ENCODE results near the gene LOXL3. TPM values are rescaled to one million over a fixed set of nuclear protein-coding genes. Genes with fewer than 3 reads are reported as not detected.

LOXL3 gene
- total and polyA plus RNA-seq, 2 of the 8 experiments (the other 6 are each of a cell fraction or from before 2014, with no cell fraction given) = 22.4 to 27.2 TPM

GRCh38 chr2:74581463-74581862, 27.7 kb upstream of the LOXL3 start:
- H3K9ac ChIP-seq (replicated peaks in 1 of 4; ENCODE audit: extremely low read depth in 1 of 4, low read depth in 3 of 4, low read length in 3 of 4) = no peak overlapping the region
- WGBS, 2 experiments (ENCODE audit: extremely low coverage in 1 of 2, insufficient coverage in 1 of 2, insufficient read length in 1 of 2, insufficient replicate concordance in 2 of 2, low coverage in 1 of 2, low lambda C conversion rate in 2 of 2, missing lambda C conversion rate in 1 of 2) = 88% methylated on average over 3 of the region's 3 CpGs; no CpG with 5 or more reads in 1 of the 2 experiments
- DNase-seq (ENCODE audit: low read depth in 1 of 2, low spot score in 2 of 2) (no peak), FAIRE-seq (no peak)
- no peak overlapping the region for H4K91ac ChIP-seq (replicated peaks; ENCODE audit: insufficient read length, low read length)
- H2BK20ac ChIP-seq (ENCODE audit: low read length) = no peak overlapping the region
- H3K4me2 ChIP-seq (ENCODE audit: insufficient read depth in 1 of 2, low read depth in 2 of 2, low read length in 2 of 2) = no peak overlapping the region
- no peaks in the 10 kb centered on the region for H3K9me3 ChIP-seq (ENCODE audit: insufficient read depth in 2 of 2, low read depth in 1 of 2, low read length in 1 of 2)
- H3K27me3 ChIP-seq (replicated peaks in 1 of 4; ENCODE audit: control insufficient read depth in 3 of 4, extremely low read depth in 1 of 4, insufficient read depth in 3 of 4, low read length in 3 of 4) = no peaks in the 10 kb centered on the region
- H3K18ac ChIP-seq (ENCODE audit: extremely low read depth, low read length) = no peak overlapping the region
- H2AFZ ChIP-seq (ENCODE audit: low read length) = no peak overlapping the region
- no peaks in the 10 kb centered on the region for H4K20me1 ChIP-seq (replicated peaks in 1 of 2; ENCODE audit: control insufficient read depth in 1 of 2, insufficient read depth in 2 of 2, low read length in 2 of 2)
- no peaks in the 10 kb centered on the region for H3K36me3 ChIP-seq (ENCODE audit: control insufficient read depth in 2 of 4, insufficient read depth in 4 of 4, low read length in 3 of 4)
- no peak overlapping the region for H2BK12ac ChIP-seq (ENCODE audit: low read depth, low read length)
- H3K56ac ChIP-seq (replicated peaks; ENCODE audit: insufficient read length, low read depth, low read length) = no peak overlapping the region
- ChIA-PET POLR2A (ENCODE audit: partially characterized antibody) (no interaction called here), CTCF (ENCODE audit: partially characterized antibody) (no interaction called here)
- H3K79me1 ChIP-seq (ENCODE audit: low read depth, low read length) = no peaks in the 10 kb centered on the region
- TF ChIP-seq RAD21 (IDR thresholded peaks at IDR 0.05 in 1 of 2, conservative IDR thresholded peaks at IDR 0.05 in 1 of 2; ENCODE audit: low read depth in 2 of 2, low read length in 2 of 2) = no peak
- TF ChIP-seq CHD2 (IDR thresholded peaks at IDR 0.05; ENCODE audit: low read length) = no peak
- no peak for TF ChIP-seq CHD1 (IDR thresholded peaks at IDR 0.05; ENCODE audit: low read depth, low read length)
- TF ChIP-seq EZH2 (IDR thresholded peaks at IDR 0.05; ENCODE audit: low read depth, low read length, severe bottlenecking) = no peak
- no peak for TF ChIP-seq RFX5 (IDR thresholded peaks at IDR 0.05; ENCODE audit: borderline replicate concordance, low read depth, low read length)
- no peak for TF ChIP-seq PHF8 (conservative IDR thresholded peaks at IDR 0.05; ENCODE audit: low read depth, low read length)
- no peak for TF ChIP-seq YY1 (IDR thresholded peaks at IDR 0.05; ENCODE audit: low read depth, low read length)
- TF ChIP-seq ATF2 (IDR thresholded peaks at IDR 0.05; ENCODE audit: low read length) = no peak
- no peak for TF ChIP-seq SP1 (IDR thresholded peaks at IDR 0.05; ENCODE audit: low read depth, low read length)
- TF ChIP-seq RXRA (IDR thresholded peaks at IDR 0.05; ENCODE audit: insufficient read depth, low read depth, low read length) = no peak
- TF ChIP-seq CBX8 (IDR thresholded peaks at IDR 0.05; ENCODE audit: borderline replicate concordance, low read depth, low read length) = no peak
- TF ChIP-seq BRCA1 (IDR thresholded peaks at IDR 0.05; ENCODE audit: low read depth, low read length) = no peak
- H3K14ac ChIP-seq (ENCODE audit: insufficient read length) = no peak overlapping the region
- no peak overlapping the region for H2BK120ac ChIP-seq (replicated peaks; ENCODE audit: low read depth, low read length)
- no peak overlapping the region for H2AK5ac ChIP-seq (ENCODE audit: low read depth, low read length)
- H3K4ac ChIP-seq (replicated peaks; ENCODE audit: insufficient read length, low read depth, low read length) = no peak overlapping the region
- H2BK15ac ChIP-seq (ENCODE audit: low read length) = no peak overlapping the region
- H4K8ac ChIP-seq (ENCODE audit: extremely low read depth, insufficient read depth, low read length) = no peak overlapping the region
- no peaks in the 10 kb centered on the region for H3K79me2 ChIP-seq (ENCODE audit: control insufficient read depth in 1 of 2, insufficient read depth in 2 of 2, low read length in 2 of 2)
- H3K4me1 ChIP-seq (replicated peaks in 1 of 4; ENCODE audit: control insufficient read depth in 3 of 4, insufficient read depth in 4 of 4, low read length in 3 of 4) = 0 out of 7 replicates have a peak, but pooled peaks cover 0 to 2% (median 0%) of the 10 kb centered on the region in 4 experiments
- H3K23ac ChIP-seq (ENCODE audit: insufficient read length) = no peak overlapping the region
- H3K4me3 ChIP-seq (ENCODE audit: extremely low read depth in 1 of 4, insufficient read depth in 2 of 4, low read depth in 3 of 4, low read length in 4 of 4) = no peak overlapping the region
- no peaks in the 10 kb centered on the region for H3K23me2 ChIP-seq (ENCODE audit: low read depth, low read length)
- no peak overlapping the region for H2BK5ac ChIP-seq (ENCODE audit: low read depth, low read length)
- no peak overlapping the region for H4K5ac ChIP-seq (ENCODE audit: insufficient read length, low read depth, low read length)
- no peak overlapping the region for H3K27ac ChIP-seq (ENCODE audit: low read depth, low read length)
